Ascending aorta (tissue), 2 donors: ENCODE results near the gene DST. TPM values are rescaled to one million over a fixed set of nuclear protein-coding genes. Genes with fewer than 3 reads are reported as not detected.

ENCODE experiments used
- DNase-seq, 2 donors: peaks; one replicate each; pipeline ENCODE4 v3.0.0-alpha.2; 2019; ENCODE audit warnings: low spot score in 2 of 2
- H3K27ac ChIP-seq, 2 donors: fragments of 200-600 bp; sonication (generic); one replicate each; pipeline ENCODE4 v1.5.1; 2016 to 2017; ENCODE audit warnings: mild to moderate bottlenecking in 1 of 2
- H3K27me3 ChIP-seq: fragments of 200-600 bp; sonication (generic); one replicate; pipeline ENCODE4 v1.5.1; 2017
- H3K36me3 ChIP-seq, 2 donors: fragments of 200-600 bp; sonication (generic); one replicate each; pipeline ENCODE4 v1.5.1; 2016
- H3K4me1 ChIP-seq, 2 donors: fragments of 200-600 bp; sonication (generic); one replicate each; pipeline ENCODE4 v1.5.1; 2016 to 2017; ENCODE audit warnings: mild to moderate bottlenecking in 1 of 2
- H3K4me3 ChIP-seq, 2 donors: fragments of 200-600 bp; sonication (generic); one replicate each; pipeline ENCODE4 v1.5.1; 2016 to 2017; ENCODE audit warnings: mild to moderate bottlenecking in 1 of 2
- H3K9me3 ChIP-seq, 2 donors: fragments of 200-600 bp; sonication (generic); one replicate each; pipeline ENCODE4 v1.5.1; 2016
- CTCF ChIP-seq, 3 experiments: fragments of 200-600 bp in 2 of 3; fragments of 450-650 bp in 1 of 3; sonication (generic) in 2 of 3; IDR thresholded peaks; one replicate each; pipeline ENCODE4 v1.5.1; 2016 to 2019; ENCODE audit warnings: antibody characterized with exemption in 3 of 3, mild to moderate bottlenecking in 1 of 3, moderate library complexity in 1 of 3
- intact Hi-C: fragments of 100-400 bp; cut with DNase I; formaldehyde crosslinking; loops from one replicate; pipeline ENCODE4 v1.15.1; 2023
- total RNA-seq: library from RNA; depleted of rRNA; stranded (reverse); fragments of >200 nt; gene quantifications from one replicate; pipeline ENCODE4 v1.1.0, GENCODE V29; 2016

Gene DST
- total RNA-seq, 1 donor from 2014 or later = 223 TPM

- Histone ChIP-seq H3K27me3 (no peaks in the 10 kb centered on the region), H3K9me3 (no peaks in the 10 kb centered on the region), H3K36me3 (no peaks in the 10 kb centered on the region), H3K4me3 (no peak overlapping the region), H3K4me1 (peaks cover 0 to 10% of the 10 kb centered on the region in 2 donors), H3K27ac (no peak overlapping the region)
- no peak for TF ChIP-seq CTCF (IDR thresholded peaks at IDR 0.05)
- no peak for DNase-seq
- intact Hi-C loops = no loop called here
Observed at GRCh38 chr6:56420296-56420695, 222.4 kb downstream of the DST start.

- no peaks in the 10 kb centered on the region for H3K36me3 ChIP-seq
- H3K27ac ChIP-seq = no peak overlapping the region
- H3K27me3 ChIP-seq = no peaks in the 10 kb centered on the region
- H3K9me3 ChIP-seq = no peaks in the 10 kb centered on the region
- intact Hi-C loops = no loop called here
- TF ChIP-seq CTCF (IDR thresholded peaks at IDR 0.05) = no peak
- H3K4me3 ChIP-seq = no peak overlapping the region
- peaks cover 0 to 10% of the 10 kb centered on the region in 2 donors for H3K4me1 ChIP-seq
- DNase-seq = no peak
Observed at GRCh38 chr6:56419191-56419590, 223.5 kb downstream of the DST start.

- intact Hi-C loops = no loop called here
- peaks cover 0 to 10% of the 10 kb centered on the region in 2 donors for H3K4me1 ChIP-seq
- TF ChIP-seq CTCF (IDR thresholded peaks at IDR 0.05) = no peak
- no peaks in the 10 kb centered on the region for H3K27me3 ChIP-seq
- no peaks in the 10 kb centered on the region for H3K9me3 ChIP-seq
- no peak for DNase-seq
- no peak overlapping the region for H3K4me3 ChIP-seq
- no peaks in the 10 kb centered on the region for H3K36me3 ChIP-seq
- H3K27ac ChIP-seq = no peak overlapping the region
Observed at GRCh38 chr6:56417823-56418222, 224.9 kb downstream of the DST start.

- DNase-seq = no peak
- no peak overlapping the region for H3K27ac ChIP-seq
Observed at GRCh38 chr6:56416247-56416646, 226.4 kb downstream of the DST start.

GRCh38 chr6:56408976-56409375 is 233.7 kb downstream of the DST start:
- intact Hi-C loops = no loop called here
- Histone ChIP-seq H3K4me3 (no peak overlapping the region), H3K27me3 (no peaks in the 10 kb centered on the region), H3K36me3 (no peaks in the 10 kb centered on the region), H3K27ac (no peak overlapping the region), H3K4me1 (peaks cover 0 to 4% of the 10 kb centered on the region in 2 donors), H3K9me3 (no peaks in the 10 kb centered on the region)
- no peak for TF ChIP-seq CTCF (IDR thresholded peaks at IDR 0.05)
- DNase-seq = no peak

More at GRCh38 chr6:56416247-56416646, 226.4 kb downstream of the DST start:
- intact Hi-C loops = no loop called here
- Histone ChIP-seq H3K9me3 (no peaks in the 10 kb centered on the region), H3K27me3 (no peaks in the 10 kb centered on the region), H3K4me3 (no peak overlapping the region), H3K36me3 (no peaks in the 10 kb centered on the region), H3K4me1 (peaks cover 0 to 10% of the 10 kb centered on the region in 2 donors)
- TF ChIP-seq CTCF (IDR thresholded peaks at IDR 0.05) = no peak
